Left renal pelvis (tissue), 4 donors: ENCODE data around the gene SIAH3. TPM values are rescaled to one million over a fixed set of nuclear protein-coding genes. Genes with fewer than 3 reads are reported as not detected.

Experiments used
- DNase-seq, 4 donors: peaks; one replicate each; pipeline ENCODE4 v3.0.0-alpha.2; 2013; ENCODE audit warnings: low read depth in 4 of 4, low spot score in 3 of 4
- polyA plus RNA-seq, 4 donors: library from polyadenylated mRNA; unstranded; fragments of 120-200 nt; gene quantifications; one replicate each; pipeline ENCODE4 v1.2.1, GENCODE V29; 2013; ENCODE audit not compliant: insufficient read length in 4 of 4

SIAH3 gene
- polyA plus RNA-seq, 4 donors = 0.72 to 2.8 (median 1.1) TPM

DNA sequence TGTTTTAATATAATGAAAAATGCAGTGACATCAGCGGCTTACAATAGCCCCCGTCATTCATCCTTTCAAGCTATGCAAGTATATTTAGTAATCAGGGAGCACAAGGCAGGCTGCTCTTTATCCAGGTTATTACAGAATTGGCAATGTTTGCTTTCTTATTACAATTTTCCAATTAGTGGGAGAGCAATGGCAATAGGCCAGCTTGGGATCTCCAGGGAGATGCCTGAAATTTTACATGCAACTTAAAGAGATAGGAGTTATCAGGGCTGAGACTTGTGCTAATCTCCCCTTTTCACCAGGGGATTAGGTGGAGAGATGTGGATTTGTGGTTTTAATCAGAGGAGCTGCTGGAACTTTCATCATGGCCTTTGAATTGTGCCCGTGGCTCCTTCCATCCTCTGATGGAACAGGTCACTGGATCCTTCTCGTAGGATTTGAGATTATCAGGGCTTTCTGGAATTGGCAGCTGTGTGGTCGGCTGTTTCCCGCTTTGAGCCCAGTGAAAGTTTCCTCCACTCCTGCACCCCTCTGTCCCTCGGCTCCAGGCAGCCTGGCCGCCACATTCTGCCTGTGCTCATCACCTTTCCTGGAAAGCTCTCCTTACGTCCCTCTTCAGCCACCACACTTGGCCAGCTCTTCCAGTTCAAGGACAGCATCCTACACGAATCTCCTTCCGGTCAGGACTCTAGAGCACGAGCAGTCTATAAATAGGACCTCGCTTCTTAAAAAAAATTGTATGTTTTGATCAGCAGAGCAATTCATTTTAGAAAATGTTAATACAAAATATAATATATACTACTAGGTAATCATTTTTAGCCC lies 102.4 kb downstream of the SIAH3 start:
- no peak for DNase-seq

DNA sequence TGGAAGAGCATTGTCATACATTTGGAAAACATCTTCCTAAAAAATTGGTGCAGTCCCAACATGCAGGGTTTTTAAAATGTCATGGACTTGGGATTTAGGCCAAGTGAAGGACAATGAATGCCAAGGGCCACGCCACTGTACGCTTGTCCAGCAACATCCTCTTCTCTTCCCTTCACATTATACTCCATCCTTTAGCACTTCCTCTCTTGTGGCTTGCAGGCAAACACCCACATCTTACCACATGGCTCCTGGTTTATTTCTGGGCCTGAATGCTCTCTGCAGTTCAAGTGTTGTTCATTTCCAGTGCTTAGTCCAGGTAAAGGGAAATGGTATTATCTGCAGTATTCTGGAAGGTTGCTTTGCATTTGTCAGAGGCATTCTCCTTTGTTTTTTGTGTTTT lies 104.5 kb downstream of the SIAH3 start:
- no peak for DNase-seq

DNA sequence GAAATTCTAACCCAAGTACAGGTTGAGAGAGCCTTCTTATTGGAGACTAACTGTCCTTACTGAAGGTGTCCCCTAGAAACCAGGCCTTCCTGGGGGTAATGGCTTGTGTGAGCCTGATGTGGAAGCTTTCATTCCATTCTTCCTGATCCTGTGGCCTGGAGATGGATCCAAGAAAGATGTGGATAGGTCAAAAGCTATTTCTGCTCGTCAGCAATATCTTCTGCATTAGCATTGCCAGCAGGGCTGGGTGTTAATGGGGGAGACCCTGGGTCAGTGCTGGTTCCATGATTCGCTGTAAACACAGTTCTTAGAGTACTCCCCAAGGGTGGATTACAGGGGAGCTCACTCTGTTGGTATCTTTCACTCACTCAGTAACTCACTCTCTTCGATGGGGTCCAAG lies 106.6 kb downstream of the SIAH3 start:
- no peak for DNase-seq

DNA sequence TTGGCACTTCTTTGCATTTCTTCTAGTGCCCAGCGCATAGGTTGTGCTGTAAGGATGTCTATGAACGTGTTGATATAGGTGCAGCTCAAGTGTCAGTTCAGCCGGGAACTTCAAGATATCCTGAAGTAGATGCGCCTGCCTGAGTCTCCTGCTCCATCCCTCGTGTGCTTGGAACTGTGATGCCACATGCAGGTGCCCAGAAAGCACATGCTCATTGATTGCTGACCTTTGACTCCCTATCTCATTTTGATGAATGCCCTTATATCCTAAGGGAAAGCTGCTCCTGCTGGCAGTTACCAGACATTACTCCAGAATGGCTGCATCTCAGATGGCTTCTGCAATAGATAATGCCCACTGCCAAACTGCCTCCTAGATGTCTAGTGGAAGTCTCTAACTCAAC lies 108.6 kb downstream of the SIAH3 start:
- DNase-seq = no peak

DNA sequence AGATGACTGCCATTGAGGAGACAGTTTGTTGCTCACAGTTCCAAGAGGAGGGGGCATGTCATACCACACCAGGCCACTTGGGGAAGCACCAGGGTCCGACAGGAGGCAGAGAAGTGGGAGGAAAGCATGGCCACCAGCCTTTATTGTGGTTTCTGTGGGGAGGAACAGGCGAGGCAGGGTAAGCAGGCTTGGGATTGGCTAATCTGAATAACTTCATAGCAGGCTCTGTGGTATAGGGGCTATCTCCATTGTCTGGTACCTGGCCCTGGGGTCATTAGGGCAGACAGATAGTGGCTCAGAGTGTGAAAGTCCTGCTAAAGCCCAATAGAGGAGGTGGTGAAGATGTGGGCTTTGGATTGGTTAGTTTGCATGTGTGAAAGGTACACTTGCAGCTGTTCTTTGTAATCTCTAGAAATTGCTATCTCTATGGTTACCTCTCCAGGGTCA lies 114.0 kb downstream of the SIAH3 start:
- no peak for DNase-seq

DNA sequence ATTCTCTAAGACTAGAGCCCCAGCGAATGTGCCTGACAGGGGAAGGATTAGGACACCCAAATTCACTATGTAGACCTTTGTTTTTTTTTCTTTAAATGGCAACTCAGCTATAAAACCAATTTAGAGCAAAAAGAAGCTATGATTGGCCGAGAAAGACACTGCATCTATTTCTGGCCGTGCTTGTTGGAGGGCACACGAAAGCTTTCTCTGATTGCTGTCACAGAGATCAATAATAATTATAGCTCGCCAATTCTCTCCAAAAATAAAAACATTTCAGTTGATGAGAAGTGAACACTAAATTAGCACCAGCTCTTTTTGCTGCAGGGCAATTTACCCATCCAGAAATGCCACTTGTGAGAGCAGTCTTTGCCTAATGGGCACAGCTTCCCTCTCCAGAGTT lies 118.2 kb downstream of the SIAH3 start:
- DNase-seq = no peak

DNA sequence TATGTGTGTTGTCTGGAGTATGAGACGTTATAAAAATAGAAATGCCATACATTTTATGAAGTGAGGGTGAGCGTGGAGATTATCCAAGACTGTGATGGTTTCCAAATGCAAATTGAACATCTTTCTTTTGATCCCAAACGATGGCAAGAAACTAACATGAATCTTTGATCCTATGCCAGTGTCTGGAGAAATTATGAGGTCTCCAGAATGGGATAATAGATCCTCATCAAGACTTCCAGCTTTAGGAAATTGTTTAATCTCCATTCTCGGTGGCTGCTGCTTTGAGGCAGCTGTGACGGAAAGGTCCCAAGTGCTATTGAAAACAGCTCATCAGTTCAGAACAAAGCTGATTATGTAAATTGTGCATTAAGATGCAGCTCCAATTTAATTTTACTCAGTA lies 118.6 kb downstream of the SIAH3 start:
- DNase-seq = no peak

DNA sequence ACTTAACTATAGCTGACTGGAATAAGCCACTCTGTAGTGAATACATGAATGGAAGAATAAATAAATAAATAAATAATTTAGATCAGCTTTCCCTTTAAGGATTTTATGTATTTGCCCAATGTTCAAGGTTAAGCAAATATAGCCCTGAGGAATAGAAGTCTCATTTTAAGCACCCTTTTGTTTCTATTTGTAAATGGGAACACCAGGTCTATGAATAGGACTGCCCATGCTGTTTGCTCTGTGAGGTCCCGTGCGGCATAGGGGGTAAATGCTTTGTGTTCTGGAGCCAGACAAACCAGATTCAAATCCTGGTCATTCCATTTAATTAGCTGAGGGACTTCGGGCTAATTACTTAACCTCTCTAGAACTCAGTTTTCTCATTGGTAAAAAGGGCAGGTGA lies 120.1 kb downstream of the SIAH3 start:
- DNase-seq = no peak

DNA sequence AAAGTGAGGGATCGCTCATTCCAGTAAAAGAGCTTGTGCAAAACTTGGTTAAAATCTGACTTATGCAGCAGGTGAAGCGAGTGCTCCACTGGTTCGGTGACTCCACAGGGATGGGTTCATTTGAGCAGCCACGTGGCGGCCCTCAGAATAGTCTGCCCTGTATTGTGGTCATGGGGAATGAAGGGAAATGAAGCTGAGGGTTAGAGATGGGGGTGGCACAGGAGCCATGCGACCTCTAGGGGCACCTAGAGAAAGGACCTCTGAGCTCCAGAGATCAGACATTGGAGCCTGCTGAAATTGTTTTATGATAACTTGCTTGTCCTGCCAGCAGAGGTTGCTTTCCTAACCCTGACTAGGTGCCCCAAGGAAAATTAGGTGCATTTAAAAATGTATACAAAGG lies 122.8 kb downstream of the SIAH3 start:
- DNase-seq = no peak

Other genes starting within 250 kb of the SIAH3 start
- 1 to 10 TPM; 1.1 to 3.0 (median 1.9) TPM for gene ERICH6B, start 236.0 kb downstream of the SIAH3 start, polyA plus RNA-seq
- 1 to 10 TPM in 1 of 4 donors, under 1 TPM in 2, not detected in 1; 0.39 to 1.1 (median 0.46) TPM for gene CBY2, start 149.4 kb downstream of the SIAH3 start, polyA plus RNA-seq
- gene ZC3H13, start 201.0 kb upstream of the SIAH3 start, polyA plus RNA-seq = 10 to 100 TPM; 62.7 to 73.2 (median 68.5) TPM